GM23248 (cell line): ENCODE results near the gene SCAF4.

ENCODE experiments used
- EZH2 ChIP-seq: fragments of 200-600 bp; sonication (generic); IDR thresholded peaks from 2 replicates; pipeline ENCODE4 v1.6.1; 2018; ENCODE audit warnings: antibody characterized with exemption, mild to moderate bottlenecking; ENCODE audit not compliant: insufficient read depth, poor library complexity, severe bottlenecking
- EZH2phosphoT487 ChIP-seq: fragments of 200-600 bp; sonication (generic); IDR thresholded peaks from 2 replicates; pipeline ENCODE4 v1.6.1; 2018; ENCODE audit warnings: antibody characterized with exemption, moderate library complexity, mild to moderate bottlenecking, low read depth; ENCODE audit not compliant: insufficient read depth

DNA sequence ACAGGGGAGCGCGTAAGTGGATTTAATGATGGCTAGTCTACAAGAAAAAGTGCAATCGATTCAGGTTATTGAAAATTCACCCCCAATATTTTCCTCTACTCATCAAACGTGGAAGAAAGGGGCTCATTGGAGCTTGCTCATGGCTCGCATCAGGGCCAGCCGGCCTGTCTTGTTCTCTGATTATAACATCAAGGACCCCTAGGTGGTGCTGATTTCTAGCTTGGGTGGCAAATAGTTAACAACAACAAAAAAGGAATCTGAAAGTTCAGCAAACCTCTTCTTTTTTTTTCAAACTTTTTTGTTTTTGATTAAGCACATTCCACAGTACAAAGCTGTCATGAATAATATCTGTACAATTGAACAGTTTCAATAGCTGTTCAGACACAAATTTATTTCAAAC, 108.3 kb downstream of the SCAF4 start:
- TF ChIP-seq EZH2phosphoT487, result no peak
- TF ChIP-seq EZH2, result no peak
